AG04449 (cell line): ENCODE measurements around the gene MPC2.
"Not testable (repeated sequence)": the region's sequence is repeated elsewhere in the genome, so short reads cannot be mapped to it uniquely, and the experiment has no call there.

ENCODE experiments used
- CTCF ChIA-PET: fragments of 350-600 bp; formaldehyde crosslinking; extraction: SDS; loops from one replicate; lab custom pipeline; 2021; ENCODE audit warnings: antibody characterized with exemption; lab: Yijun Ruan, JAX
- POLR2A ChIA-PET: fragments of 400-600, 350-600 bp; formaldehyde crosslinking; extraction: SDS; loops from one replicate; lab custom pipeline; 2020; ENCODE audit warnings: antibody characterized with exemption, inconsistent platforms; lab: Yijun Ruan, JAX
- DNase-seq: peaks from one replicate; pipeline ENCODE4 v3.0.0-alpha.2; 2010; ENCODE audit warnings: low read depth, low spot score
- H3K4me3 ChIP-seq: 2 replicates; pipeline ENCODE4 v1.5.1; 2011; ENCODE audit warnings: low read depth, mild to moderate bottlenecking, control low read depth, low read length
- TF ChIP-seq, protein P1 (sequence below): IDR thresholded peaks from one replicate; pipeline ENCODE4 v1.5.1; 2011; ENCODE audit warnings: mild to moderate bottlenecking, moderate library complexity, low read length, control low read depth, inconsistent platforms; ENCODE audit not compliant: insufficient read depth; ENCODE audit errors: missing control alignments

MPC2 gene

DNA sequence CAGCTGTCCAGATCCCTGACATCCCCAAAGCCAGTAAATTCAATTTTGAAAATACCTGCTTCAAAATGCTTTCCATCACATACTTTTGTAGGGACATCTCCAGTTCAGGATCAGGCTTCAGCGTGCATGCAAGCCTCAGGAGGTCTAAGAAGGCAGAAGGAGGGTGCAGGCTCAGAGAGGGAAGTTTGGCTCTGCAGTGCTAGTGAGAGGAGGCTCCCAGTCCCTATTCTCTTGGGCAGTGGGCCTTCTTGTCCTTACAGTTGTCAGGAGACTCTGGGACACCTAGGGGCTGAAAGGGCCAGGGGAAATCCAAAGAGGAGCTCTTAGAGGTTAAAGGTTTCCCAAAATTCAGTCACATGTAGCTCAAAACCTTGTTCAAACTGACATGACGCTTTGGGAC is 43.1 kb downstream of the MPC2 start:
- DNase-seq, result no peak
- TF ChIP-seq, protein P1, sequence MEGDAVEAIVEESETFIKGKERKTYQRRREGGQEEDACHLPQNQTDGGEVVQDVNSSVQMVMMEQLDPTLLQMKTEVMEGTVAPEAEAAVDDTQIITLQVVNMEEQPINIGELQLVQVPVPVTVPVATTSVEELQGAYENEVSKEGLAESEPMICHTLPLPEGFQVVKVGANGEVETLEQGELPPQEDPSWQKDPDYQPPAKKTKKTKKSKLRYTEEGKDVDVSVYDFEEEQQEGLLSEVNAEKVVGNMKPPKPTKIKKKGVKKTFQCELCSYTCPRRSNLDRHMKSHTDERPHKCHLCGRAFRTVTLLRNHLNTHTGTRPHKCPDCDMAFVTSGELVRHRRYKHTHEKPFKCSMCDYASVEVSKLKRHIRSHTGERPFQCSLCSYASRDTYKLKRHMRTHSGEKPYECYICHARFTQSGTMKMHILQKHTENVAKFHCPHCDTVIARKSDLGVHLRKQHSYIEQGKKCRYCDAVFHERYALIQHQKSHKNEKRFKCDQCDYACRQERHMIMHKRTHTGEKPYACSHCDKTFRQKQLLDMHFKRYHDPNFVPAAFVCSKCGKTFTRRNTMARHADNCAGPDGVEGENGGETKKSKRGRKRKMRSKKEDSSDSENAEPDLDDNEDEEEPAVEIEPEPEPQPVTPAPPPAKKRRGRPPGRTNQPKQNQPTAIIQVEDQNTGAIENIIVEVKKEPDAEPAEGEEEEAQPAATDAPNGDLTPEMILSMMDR, result no peak
- ChIA-PET CTCF (no interaction called here), POLR2A (no interaction called here)
- no peak overlapping the region for H3K4me3 ChIP-seq

- TF ChIP-seq, protein P1, result no peak
- DNase-seq, result no peak
- POLR2A ChIA-PET, result no interaction called here
- CTCF ChIA-PET, result no interaction called here
- no peak overlapping the region for H3K4me3 ChIP-seq
These were observed 46.5 kb downstream of the MPC2 start for GRCh38 chr1:167890400-167890799.

DNA sequence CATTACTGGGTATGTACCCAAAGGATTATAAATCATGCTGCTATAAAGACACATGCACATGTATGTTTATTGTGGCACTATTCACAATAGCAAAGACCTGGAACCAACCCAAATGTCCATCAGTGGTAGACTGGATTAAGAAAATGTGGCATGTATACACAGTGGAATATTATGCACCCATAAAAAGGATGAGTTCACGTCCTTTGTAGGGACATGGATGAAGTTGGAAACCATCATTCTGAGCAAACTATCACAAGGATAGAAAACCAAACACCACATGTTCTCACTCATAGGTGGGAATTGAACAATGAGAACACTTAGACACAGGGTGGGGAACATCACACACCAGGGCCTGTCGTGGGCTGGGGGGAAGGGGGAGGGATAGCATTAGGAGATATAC is 49.7 kb downstream of the MPC2 start:
- not testable (repeated sequence) for H3K4me3 ChIP-seq

DNA sequence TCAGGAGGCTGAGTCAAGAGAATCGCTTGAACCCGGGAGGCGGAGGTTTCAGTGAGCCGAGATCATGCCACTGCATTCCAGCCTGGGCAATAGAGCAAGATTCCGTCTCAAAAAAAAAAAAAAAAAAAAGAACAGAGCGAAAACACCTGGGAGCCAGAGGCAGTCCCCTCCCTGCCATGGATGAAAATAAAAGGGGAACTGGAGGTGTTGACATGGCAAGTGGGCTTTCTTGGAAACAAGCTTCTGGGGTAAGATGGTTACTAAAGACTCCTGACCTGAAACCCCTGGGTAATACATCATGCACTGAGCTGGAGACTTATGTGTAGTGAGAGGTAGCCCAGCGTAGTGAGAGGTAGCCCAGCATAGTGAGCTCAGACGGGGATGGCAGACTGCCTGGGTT is 54.5 kb downstream of the MPC2 start:
- CTCF ChIA-PET, result no interaction called here
- H3K4me3 ChIP-seq, result no peak overlapping the region
- POLR2A ChIA-PET, result no interaction called here
- DNase-seq, result no peak
- TF ChIP-seq, protein P1, result no peak

More for the DNA sequence above, 49.7 kb downstream of the MPC2 start:
- POLR2A ChIA-PET, CTCF ChIA-PET, DNase-seq: not testable (repeated sequence)

- ChIA-PET CTCF (interaction anchor here (1.2 kb wide), 2 partner anchors 10 to 201 kb away, joined by 3 to 4 read pairs; no protein-coding TSS in a partner anchor), POLR2A (no interaction called here)
These were observed 55.1 kb downstream of the MPC2 start for GRCh38 chr1:167881786-167882185.

GRCh38 chr1:167881069-167881468 is 55.8 kb downstream of the MPC2 start:
- H3K4me3 ChIP-seq, result no peak overlapping the region
- ChIA-PET POLR2A (no interaction called here), CTCF (interaction anchor here (1.2 to 1.3 kb wide), 3 partner anchors 10 to 201 kb away, joined by 3 to 4 read pairs (median 3); no protein-coding TSS in a partner anchor)
- TF ChIP-seq, protein P1, result no peak
- DNase-seq, result no peak

More at GRCh38 chr1:167881786-167882185, 55.1 kb downstream of the MPC2 start:
- TF ChIP-seq, protein P1, result no peak
- H3K4me3 ChIP-seq, result no peak overlapping the region
- no peak for DNase-seq

DNA sequence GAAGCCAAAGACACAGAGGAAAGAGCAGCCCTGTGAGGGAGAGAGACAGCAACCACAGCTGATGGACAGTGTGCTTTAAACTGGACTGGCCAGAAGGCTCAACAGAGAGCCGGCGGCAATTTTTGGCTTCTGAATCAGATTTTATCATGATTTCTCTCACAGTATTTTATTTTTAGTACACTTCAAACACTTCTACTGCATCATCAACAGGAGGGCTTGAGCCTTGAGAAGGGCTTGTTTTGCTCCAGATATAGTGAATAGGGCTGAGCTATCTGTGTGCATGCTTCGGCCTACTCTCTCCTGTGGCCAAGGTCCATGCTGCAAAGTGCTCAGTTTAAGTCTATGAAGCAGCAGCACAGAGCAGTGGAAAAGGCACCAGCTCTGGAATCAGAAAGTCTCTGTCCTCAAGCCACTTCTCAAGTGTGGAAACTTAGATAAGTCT is 56.3 kb downstream of the MPC2 start:
- no peak overlapping the region for H3K4me3 ChIP-seq
- ChIA-PET CTCF (interaction anchor here (1.2 to 1.3 kb wide), 3 partner anchors 9 to 202 kb away, joined by 3 to 4 read pairs (median 3); no protein-coding TSS in a partner anchor), POLR2A (no interaction called here)
- no peak for DNase-seq
- TF ChIP-seq, protein P1, result no peak
